HEK293 (cell line): ENCODE results near the gene ANO9.

Source experiments
- CTCF ChIA-PET: fragments of 350-600 bp; formaldehyde crosslinking; extraction: SDS; loops from one replicate; lab custom pipeline; 2021; ENCODE audit warnings: antibody characterized with exemption; lab: Yijun Ruan, JAX
- POLR2A ChIA-PET: fragments of 300-600 bp; formaldehyde crosslinking; extraction: SDS; loops from one replicate; lab custom pipeline; 2020; ENCODE audit warnings: antibody characterized with exemption, inconsistent platforms; lab: Yijun Ruan, JAX
- H3K27ac ChIP-seq: fragments of 200-500 bp; sonication (Bioruptor generic); 2 replicates; pipeline ENCODE4 v1.5.1; 2014; ENCODE audit warnings: low read depth, low read length, control low read depth, inconsistent platforms; ENCODE audit errors: extremely low read depth
- H3K36me3 ChIP-seq, 2 experiments: fragments of 200-500 bp in 1 of 2; sonication (Bioruptor generic) in 1 of 2; 1 replicate in 1 of 2; 2 replicates in 1 of 2; pipeline ENCODE4 v1.5.1; 2014 to 2017; ENCODE audit warnings: inconsistent platforms in 2 of 2, low read length in 2 of 2; ENCODE audit not compliant: control insufficient read depth in 2 of 2, insufficient read depth in 1 of 2
- H3K4me1 ChIP-seq: fragments of 200-500 bp; sonication (Bioruptor generic); 2 replicates; pipeline ENCODE4 v1.5.1; 2014; ENCODE audit warnings: mild to moderate bottlenecking, low read length, inconsistent platforms; ENCODE audit not compliant: control insufficient read depth, insufficient read depth
- H3K4me3 ChIP-seq: 2 replicates; pipeline ENCODE4 v1.5.1; 2011; ENCODE audit warnings: low read depth, mild to moderate bottlenecking, control low read depth, low read length, moderate library complexity
- H3K9me3 ChIP-seq: fragments of 200-500 bp; sonication (Bioruptor generic); 2 replicates; pipeline ENCODE4 v1.5.1; 2014; ENCODE audit warnings: low read depth, low read length, inconsistent platforms; ENCODE audit not compliant: control insufficient read depth, insufficient read depth
- GLIS1 ChIP-seq: fragments of 450-650 bp; formaldehyde crosslinking; IDR thresholded peaks from 2 replicates; pipeline ENCODE4 v1.5.1; 2016; ENCODE audit warnings: missing biosample characterization, missing genetic modification characterization
- OSR2 ChIP-seq: fragments of 450-650 bp; formaldehyde crosslinking; IDR thresholded peaks from 2 replicates; pipeline ENCODE4 v1.5.1; 2016; ENCODE audit warnings: missing biosample characterization, missing genetic modification characterization
- SP3 ChIP-seq: fragments of 450-650 bp; formaldehyde crosslinking; IDR thresholded peaks from 2 replicates; pipeline ENCODE4 v1.5.1; 2016; ENCODE audit warnings: missing biosample characterization, missing genetic modification characterization
- ZBTB21 ChIP-seq: fragments of 450-650 bp; formaldehyde crosslinking; IDR thresholded peaks from 2 replicates; pipeline ENCODE4 v1.5.1; 2017; ENCODE audit warnings: missing biosample characterization, missing genetic modification characterization
- ZFHX2 ChIP-seq: fragments of 450-650 bp; formaldehyde crosslinking; conservative IDR thresholded peaks from 2 replicates; pipeline ENCODE4 v1.5.1; 2016; ENCODE audit warnings: missing biosample characterization, missing genetic modification characterization
- ZFP41 ChIP-seq: fragments of 450-650 bp; formaldehyde crosslinking; IDR thresholded peaks from 2 replicates; pipeline ENCODE4 v1.5.1; 2016; ENCODE audit warnings: missing biosample characterization, missing genetic modification characterization, borderline replicate concordance
- ZNF114 ChIP-seq: fragments of 450-650 bp; formaldehyde crosslinking; IDR thresholded peaks from 2 replicates; pipeline ENCODE4 v1.5.0; 2017; ENCODE audit warnings: missing biosample characterization, missing genetic modification characterization
- ZNF19 ChIP-seq: fragments of 450-650 bp; formaldehyde crosslinking; IDR thresholded peaks from 2 replicates; pipeline ENCODE4; 2016; ENCODE audit warnings: missing biosample characterization, missing genetic modification characterization, low read depth
- ZNF23 ChIP-seq: fragments of 450-650 bp; formaldehyde crosslinking; IDR thresholded peaks from 2 replicates; pipeline ENCODE4 v1.5.1; 2016; ENCODE audit warnings: missing biosample characterization, missing genetic modification characterization, borderline replicate concordance
- ZNF274 ChIP-seq, 2 experiments: fragments of 200-500 bp in 1 of 2; fragments of 450-650 bp in 1 of 2; sonication (Bioruptor generic) in 1 of 2; formaldehyde crosslinking in 1 of 2; IDR thresholded peaks; 2 replicates each; pipeline versions ENCODE4 v1.5.1 to v1.6.1; 2014 to 2016; ENCODE audit warnings: borderline replicate concordance in 1 of 2, inconsistent platforms in 1 of 2, low read length in 1 of 2, missing biosample characterization in 1 of 2, missing genetic modification characterization in 1 of 2
- ZNF311 ChIP-seq: fragments of 450-650 bp; formaldehyde crosslinking; IDR thresholded peaks from 2 replicates; pipeline ENCODE4 v1.5.1; 2017; ENCODE audit warnings: missing biosample characterization, missing genetic modification characterization, borderline replicate concordance
- ZNF433 ChIP-seq: fragments of 450-650 bp; formaldehyde crosslinking; IDR thresholded peaks from 2 replicates; pipeline ENCODE4 v1.5.1; 2016; ENCODE audit warnings: missing biosample characterization, missing genetic modification characterization, low read depth
- ZNF530 ChIP-seq: fragments of 450-650 bp; formaldehyde crosslinking; IDR thresholded peaks from 2 replicates; pipeline ENCODE4 v1.5.1; 2016; ENCODE audit warnings: low read depth, missing biosample characterization, missing genetic modification characterization
- ZNF571 ChIP-seq: fragments of 450-650 bp; formaldehyde crosslinking; IDR thresholded peaks from 2 replicates; pipeline ENCODE4 v1.5.0; 2017; ENCODE audit warnings: missing biosample characterization, missing genetic modification characterization
- ZNF707 ChIP-seq: fragments of 450-650 bp; formaldehyde crosslinking; IDR thresholded peaks from 2 replicates; pipeline ENCODE4 v1.5.1; 2016; ENCODE audit warnings: missing biosample characterization, missing genetic modification characterization
- ZNF830 ChIP-seq: fragments of 450-650 bp; IDR thresholded peaks from 2 replicates; pipeline ENCODE4 v1.5.0; 2018; ENCODE audit warnings: missing biosample characterization, missing genetic modification characterization, low read depth, mild to moderate bottlenecking, moderate library complexity
- TF ChIP-seq, protein P1 (sequence below): fragments of 450-650 bp; formaldehyde crosslinking; IDR thresholded peaks from 2 replicates; pipeline ENCODE4 v1.5.1; 2016; ENCODE audit warnings: missing biosample characterization, missing genetic modification characterization, borderline replicate concordance
- TF ChIP-seq, protein P2 (sequence below): fragments of 450-650 bp; IDR thresholded peaks from 2 replicates; pipeline ENCODE4 v1.5.1; 2018; ENCODE audit warnings: missing biosample characterization, missing genetic modification characterization
- TF ChIP-seq, protein P3 (sequence below): fragments of 450-650 bp; formaldehyde crosslinking; IDR thresholded peaks from 2 replicates; pipeline ENCODE4 v1.5.1; 2017; ENCODE audit warnings: missing biosample characterization, missing genetic modification characterization
- TF ChIP-seq, protein P4 (sequence below): fragments of 450-650 bp; formaldehyde crosslinking; IDR thresholded peaks from 2 replicates; pipeline ENCODE4 v1.5.1; 2016; ENCODE audit warnings: missing biosample characterization, missing genetic modification characterization
- TF ChIP-seq, protein P5 (sequence below): fragments of 450-650 bp; formaldehyde crosslinking; IDR thresholded peaks from 2 replicates; pipeline ENCODE4 v1.5.1; 2017; ENCODE audit warnings: missing biosample characterization, missing genetic modification characterization
- TF ChIP-seq, protein P6 (sequence below): fragments of 450-650 bp; formaldehyde crosslinking; IDR thresholded peaks from 2 replicates; pipeline ENCODE4 v1.5.1; 2016; ENCODE audit warnings: missing biosample characterization, missing genetic modification characterization

ANO9 gene

DNA sequence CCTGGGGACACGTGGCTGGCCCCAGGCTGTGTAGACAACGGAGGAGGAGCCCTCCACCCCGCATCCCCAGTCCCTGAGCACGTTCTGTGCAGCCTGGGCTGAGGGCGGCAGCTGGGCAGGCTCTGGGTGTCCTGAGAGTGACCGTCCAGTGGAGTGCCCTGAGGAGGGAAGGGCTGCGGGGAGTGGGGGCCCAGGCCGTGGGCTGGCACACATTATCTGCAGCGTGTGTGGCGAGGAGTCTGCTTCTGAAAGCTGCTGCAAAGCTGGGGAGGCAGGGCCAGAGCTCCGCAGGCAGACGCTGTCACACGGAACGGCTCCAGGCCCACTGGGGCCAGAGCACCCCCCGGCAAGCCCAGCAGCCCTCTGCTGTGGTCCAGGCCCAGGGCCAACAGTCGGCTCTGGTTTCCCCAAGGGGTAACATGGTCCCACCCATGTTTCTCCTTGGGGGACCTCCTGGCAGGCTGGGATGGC, 835 bp upstream of the ANO9 start:
- CTCF ChIA-PET = interaction anchor here (0.7 kb wide), 1 partner anchor 45 kb away, joined by 4 read pairs; no protein-coding TSS in a partner anchor

DNA sequence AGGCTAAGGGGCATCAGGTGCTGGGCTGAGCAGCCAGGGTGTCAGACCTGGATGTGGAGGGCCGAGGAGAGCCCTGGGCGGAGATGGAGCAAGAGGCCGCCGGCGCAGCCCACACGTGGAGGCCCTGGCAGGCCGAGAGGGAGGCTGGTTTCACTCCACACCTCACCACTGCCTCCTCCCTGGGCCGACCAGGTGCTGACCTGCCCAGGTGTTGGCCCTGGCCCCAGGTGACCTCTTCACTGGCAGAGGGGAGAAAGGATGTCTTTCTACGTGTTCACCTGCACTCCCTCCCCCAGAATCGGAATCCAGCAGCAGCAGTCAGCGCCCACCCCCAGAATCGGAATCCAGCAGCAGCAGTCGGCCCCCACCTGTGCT, 781 bp downstream of the ANO9 start:
- Histone ChIP-seq H3K9me3 (no peaks in the 10 kb centered on the region), H3K4me1 (no peaks in the 10 kb centered on the region), H3K4me3 (no peak overlapping the region), H3K27ac (no peak overlapping the region), H3K36me3 (no peaks in the 10 kb centered on the region)
- ChIA-PET POLR2A (interaction anchor here (1.3 kb wide), 1 partner anchor 9 kb away, joined by 3 read pairs; the partner anchor contains the start of gene PTDSS2), CTCF (interaction anchor here (0.6 kb wide), 1 partner anchor 15 kb away, joined by 3 read pairs; no protein-coding TSS in a partner anchor)
- TF ChIP-seq, protein P1, sequence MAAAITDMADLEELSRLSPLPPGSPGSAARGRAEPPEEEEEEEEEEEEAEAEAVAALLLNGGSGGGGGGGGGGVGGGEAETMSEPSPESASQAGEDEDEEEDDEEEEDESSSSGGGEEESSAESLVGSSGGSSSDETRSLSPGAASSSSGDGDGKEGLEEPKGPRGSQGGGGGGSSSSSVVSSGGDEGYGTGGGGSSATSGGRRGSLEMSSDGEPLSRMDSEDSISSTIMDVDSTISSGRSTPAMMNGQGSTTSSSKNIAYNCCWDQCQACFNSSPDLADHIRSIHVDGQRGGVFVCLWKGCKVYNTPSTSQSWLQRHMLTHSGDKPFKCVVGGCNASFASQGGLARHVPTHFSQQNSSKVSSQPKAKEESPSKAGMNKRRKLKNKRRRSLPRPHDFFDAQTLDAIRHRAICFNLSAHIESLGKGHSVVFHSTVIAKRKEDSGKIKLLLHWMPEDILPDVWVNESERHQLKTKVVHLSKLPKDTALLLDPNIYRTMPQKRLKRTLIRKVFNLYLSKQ = no peak
- TF ChIP-seq ZNF571 (tag by site-specific recombination) = no peak
- TF ChIP-seq, protein P2, sequence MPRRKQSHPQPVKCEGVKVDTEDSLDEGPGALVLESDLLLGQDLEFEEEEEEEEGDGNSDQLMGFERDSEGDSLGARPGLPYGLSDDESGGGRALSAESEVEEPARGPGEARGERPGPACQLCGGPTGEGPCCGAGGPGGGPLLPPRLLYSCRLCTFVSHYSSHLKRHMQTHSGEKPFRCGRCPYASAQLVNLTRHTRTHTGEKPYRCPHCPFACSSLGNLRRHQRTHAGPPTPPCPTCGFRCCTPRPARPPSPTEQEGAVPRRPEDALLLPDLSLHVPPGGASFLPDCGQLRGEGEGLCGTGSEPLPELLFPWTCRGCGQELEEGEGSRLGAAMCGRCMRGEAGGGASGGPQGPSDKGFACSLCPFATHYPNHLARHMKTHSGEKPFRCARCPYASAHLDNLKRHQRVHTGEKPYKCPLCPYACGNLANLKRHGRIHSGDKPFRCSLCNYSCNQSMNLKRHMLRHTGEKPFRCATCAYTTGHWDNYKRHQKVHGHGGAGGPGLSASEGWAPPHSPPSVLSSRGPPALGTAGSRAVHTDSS (tag by site-specific recombination) = no peak
- no peak for TF ChIP-seq ZNF19 (tag by site-specific recombination)
- TF ChIP-seq ZNF114 (tag by site-specific recombination) = no peak
- no peak for TF ChIP-seq ZNF433 (tag by site-specific recombination)
- TF ChIP-seq ZNF23 (tag by site-specific recombination) = no peak
- no peak for TF ChIP-seq OSR2 (tag by site-specific recombination)
- no peak for TF ChIP-seq ZFHX2 (tag by site-specific recombination)
- TF ChIP-seq ZBTB21 (tag by site-specific recombination) = no peak
- TF ChIP-seq, protein P3, sequence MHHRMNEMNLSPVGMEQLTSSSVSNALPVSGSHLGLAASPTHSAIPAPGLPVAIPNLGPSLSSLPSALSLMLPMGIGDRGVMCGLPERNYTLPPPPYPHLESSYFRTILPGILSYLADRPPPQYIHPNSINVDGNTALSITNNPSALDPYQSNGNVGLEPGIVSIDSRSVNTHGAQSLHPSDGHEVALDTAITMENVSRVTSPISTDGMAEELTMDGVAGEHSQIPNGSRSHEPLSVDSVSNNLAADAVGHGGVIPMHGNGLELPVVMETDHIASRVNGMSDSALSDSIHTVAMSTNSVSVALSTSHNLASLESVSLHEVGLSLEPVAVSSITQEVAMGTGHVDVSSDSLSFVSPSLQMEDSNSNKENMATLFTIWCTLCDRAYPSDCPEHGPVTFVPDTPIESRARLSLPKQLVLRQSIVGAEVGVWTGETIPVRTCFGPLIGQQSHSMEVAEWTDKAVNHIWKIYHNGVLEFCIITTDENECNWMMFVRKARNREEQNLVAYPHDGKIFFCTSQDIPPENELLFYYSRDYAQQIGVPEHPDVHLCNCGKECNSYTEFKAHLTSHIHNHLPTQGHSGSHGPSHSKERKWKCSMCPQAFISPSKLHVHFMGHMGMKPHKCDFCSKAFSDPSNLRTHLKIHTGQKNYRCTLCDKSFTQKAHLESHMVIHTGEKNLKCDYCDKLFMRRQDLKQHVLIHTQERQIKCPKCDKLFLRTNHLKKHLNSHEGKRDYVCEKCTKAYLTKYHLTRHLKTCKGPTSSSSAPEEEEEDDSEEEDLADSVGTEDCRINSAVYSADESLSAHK (tag by site-specific recombination) = no peak
- TF ChIP-seq, protein P4, sequence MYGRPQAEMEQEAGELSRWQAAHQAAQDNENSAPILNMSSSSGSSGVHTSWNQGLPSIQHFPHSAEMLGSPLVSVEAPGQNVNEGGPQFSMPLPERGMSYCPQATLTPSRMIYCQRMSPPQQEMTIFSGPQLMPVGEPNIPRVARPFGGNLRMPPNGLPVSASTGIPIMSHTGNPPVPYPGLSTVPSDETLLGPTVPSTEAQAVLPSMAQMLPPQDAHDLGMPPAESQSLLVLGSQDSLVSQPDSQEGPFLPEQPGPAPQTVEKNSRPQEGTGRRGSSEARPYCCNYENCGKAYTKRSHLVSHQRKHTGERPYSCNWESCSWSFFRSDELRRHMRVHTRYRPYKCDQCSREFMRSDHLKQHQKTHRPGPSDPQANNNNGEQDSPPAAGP (tag by site-specific recombination) = no peak
- no peak for TF ChIP-seq ZNF274 (IDR thresholded peaks at IDR 0.05; ENCODE audit: low read length)
- no peak for TF ChIP-seq ZNF274 (tag by site-specific recombination; IDR thresholded peaks at IDR 0.05; ENCODE audit: borderline replicate concordance)
- no peak for TF ChIP-seq ZNF707
- TF ChIP-seq, protein P5, sequence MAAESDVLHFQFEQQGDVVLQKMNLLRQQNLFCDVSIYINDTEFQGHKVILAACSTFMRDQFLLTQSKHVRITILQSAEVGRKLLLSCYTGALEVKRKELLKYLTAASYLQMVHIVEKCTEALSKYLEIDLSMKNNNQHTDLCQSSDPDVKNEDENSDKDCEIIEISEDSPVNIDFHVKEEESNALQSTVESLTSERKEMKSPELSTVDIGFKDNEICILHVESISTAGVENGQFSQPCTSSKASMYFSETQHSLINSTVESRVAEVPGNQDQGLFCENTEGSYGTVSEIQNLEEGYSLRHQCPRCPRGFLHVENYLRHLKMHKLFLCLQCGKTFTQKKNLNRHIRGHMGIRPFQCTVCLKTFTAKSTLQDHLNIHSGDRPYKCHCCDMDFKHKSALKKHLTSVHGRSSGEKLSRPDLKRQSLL = no peak
- TF ChIP-seq ZNF311 (tag by site-specific recombination) = no peak
- TF ChIP-seq ZNF530 (tag by site-specific recombination) = no peak
- no peak for TF ChIP-seq ZFP41 (tag by site-specific recombination)
- TF ChIP-seq, protein P6, sequence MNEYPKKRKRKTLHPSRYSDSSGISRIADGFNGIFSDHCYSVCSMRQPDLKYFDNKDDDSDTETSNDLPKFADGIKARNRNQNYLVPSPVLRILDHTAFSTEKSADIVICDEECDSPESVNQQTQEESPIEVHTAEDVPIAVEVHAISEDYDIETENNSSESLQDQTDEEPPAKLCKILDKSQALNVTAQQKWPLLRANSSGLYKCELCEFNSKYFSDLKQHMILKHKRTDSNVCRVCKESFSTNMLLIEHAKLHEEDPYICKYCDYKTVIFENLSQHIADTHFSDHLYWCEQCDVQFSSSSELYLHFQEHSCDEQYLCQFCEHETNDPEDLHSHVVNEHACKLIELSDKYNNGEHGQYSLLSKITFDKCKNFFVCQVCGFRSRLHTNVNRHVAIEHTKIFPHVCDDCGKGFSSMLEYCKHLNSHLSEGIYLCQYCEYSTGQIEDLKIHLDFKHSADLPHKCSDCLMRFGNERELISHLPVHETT (tag by site-specific recombination) = no peak
- TF ChIP-seq ZNF830 (tag by site-specific recombination) = no peak

More for the DNA sequence above, 835 bp upstream of the ANO9 start:
- no peak for TF ChIP-seq SP3
- TF ChIP-seq GLIS1 (tag by site-specific recombination) = peak; percentile 88
- Histone ChIP-seq H3K9me3 (no peaks in the 10 kb centered on the region), H3K36me3 (no peaks in the 10 kb centered on the region), H3K4me3 (no peak overlapping the region), H3K4me1 (no peaks in the 10 kb centered on the region), H3K27ac (no peak overlapping the region)
- POLR2A ChIA-PET = no interaction called here
